ENCODE measurements around the gene CSNK2A3. TPM values are rescaled to one million over a fixed set of nuclear protein-coding genes. Genes with fewer than 3 reads are reported as not detected.
"Not testable (repeated sequence)": the region's sequence is repeated elsewhere in the genome, so short reads cannot be mapped to it uniquely, and the experiment has no call there.

The CSNK2A3 gene
- total RNA-seq (2021) (1.6 TPM in 1 of 2 replicates, not detected in the other), Bru-seq, nascent RNA (not detected), BruChase-seq, experiment 1, labeled RNA remaining after a 2-hour chase (percentile 28 among the genes with signal in this experiment), BruChase-seq, experiment 2, labeled RNA remaining after a 6-hour chase (percentile 63 among the genes with signal in this experiment)
- long read RNA-seq, result 0 reads

- CTCF ChIA-PET; H3K36me3 ChIP-seq (ENCODE audit: low read depth); H4K20me1 ChIP-seq (ENCODE audit: insufficient read depth); H3K9me3 ChIP-seq (ENCODE audit: insufficient read depth, low read depth); H2AFZ ChIP-seq; H3K79me2 ChIP-seq (ENCODE audit: low read depth); H3F3A ChIP-seq (ENCODE audit: insufficient read depth, low read depth); intact Hi-C loops (cut with micrococcal nuclease; ENCODE audit: unreplicated experiment); BruUV-seq (replicated peaks); DNase-seq; H3K4me2 ChIP-seq; H3K4me1 ChIP-seq (replicated peaks; ENCODE audit: insufficient read depth); H3K9me2 ChIP-seq (ENCODE audit: insufficient read depth); POLR2A ChIA-PET (ENCODE audit: unreplicated experiment); H3K4me3 ChIP-seq; H3K27ac ChIP-seq: not testable (repeated sequence)
- peaks cover 24% of the 10 kb centered on the region; the same call in 1 of the 2 replicates for H3K27me3 ChIP-seq (ENCODE audit: insufficient read depth, low read depth)
Measured at GRCh38 chr11:11352878-11353277, at the start of gene CSNK2A3. Gene CSNK2A3, minus strand, starts transcription at chr11:11353250. Its CDS starts 131 bp downstream, at chr11:11353119.

GRCh38 chr11:11401960-11402535 is 49.0 kb upstream of the CSNK2A3 start:
- ChIA-PET CTCF (no interaction called here), POLR2A (ENCODE audit: unreplicated experiment) (no interaction called here)
- Histone ChIP-seq H3K4me2 (no peak overlapping the region), H3K9me2 (ENCODE audit: insufficient read depth) (no peaks in the 10 kb centered on the region), H3K27me3 (ENCODE audit: insufficient read depth, low read depth) (peaks cover 52% of the 10 kb centered on the region), H3K9me3 (ENCODE audit: insufficient read depth, low read depth) (no peaks in the 10 kb centered on the region), H4K20me1 (ENCODE audit: insufficient read depth) (no peaks in the 10 kb centered on the region), H2AFZ (no peak overlapping the region), H3K36me3 (ENCODE audit: low read depth) (no peaks in the 10 kb centered on the region), H3K4me1 (replicated peaks; ENCODE audit: insufficient read depth) (no peaks in the 10 kb centered on the region), H3K4me3 (no peak overlapping the region), H3K79me2 (ENCODE audit: low read depth) (no peaks in the 10 kb centered on the region), H3K27ac (no peak overlapping the region), H3F3A (ENCODE audit: insufficient read depth, low read depth) (no peaks in the 10 kb centered on the region)
- TF ChIP-seq EZH2 (IDR thresholded peaks at IDR 0.05; ENCODE audit: low read depth), result no peak
- TF ChIP-seq CTCF (conservative IDR thresholded peaks at IDR 0.05), result no peak
- intact Hi-C loops (cut with micrococcal nuclease; ENCODE audit: unreplicated experiment), result no loop called here
- BruUV-seq (replicated peaks), result no TSS peak
- DNase-seq, result no peak

GRCh38 chr11:11400635-11401232 is 47.7 kb upstream of the CSNK2A3 start:
- intact Hi-C loops (cut with micrococcal nuclease; ENCODE audit: unreplicated experiment), result no loop called here
- no peaks in the 10 kb centered on the region for H4K20me1 ChIP-seq (ENCODE audit: insufficient read depth)
- CTCF ChIA-PET, result no interaction called here
- H3K4me3 ChIP-seq, result no peak overlapping the region
- no peak overlapping the region for H3K4me2 ChIP-seq
- no peaks in the 10 kb centered on the region for H3K9me3 ChIP-seq (ENCODE audit: insufficient read depth, low read depth)
- no peaks in the 10 kb centered on the region for H3F3A ChIP-seq (ENCODE audit: insufficient read depth, low read depth)
- H3K79me2 ChIP-seq (ENCODE audit: low read depth), result no peaks in the 10 kb centered on the region
- peaks cover 48% of the 10 kb centered on the region for H3K27me3 ChIP-seq (ENCODE audit: insufficient read depth, low read depth)
- POLR2A ChIA-PET (ENCODE audit: unreplicated experiment), result no interaction called here
- BruUV-seq (replicated peaks), result no TSS peak
- no peak for DNase-seq
- no peak overlapping the region for H2AFZ ChIP-seq
- no peak for TF ChIP-seq CTCF (conservative IDR thresholded peaks at IDR 0.05)
- TF ChIP-seq EZH2 (IDR thresholded peaks at IDR 0.05; ENCODE audit: low read depth), result no peak
- H3K27ac ChIP-seq, result no peak overlapping the region
- no peaks in the 10 kb centered on the region for H3K36me3 ChIP-seq (ENCODE audit: low read depth)
- H3K4me1 ChIP-seq (replicated peaks; ENCODE audit: insufficient read depth), result no peaks in the 10 kb centered on the region
- no peaks in the 10 kb centered on the region for H3K9me2 ChIP-seq (ENCODE audit: insufficient read depth)

All from PC-9 (cell line).